GM18858 (cell line): ENCODE results near the gene MPG.

ENCODE experiments used
- ATAC-seq: cut with Tn5 transposase; IDR thresholded peaks from one replicate; pipeline ENCODE4 v1.9.1; 2021; ENCODE audit not compliant: unreplicated experiment

The MPG gene

DNA sequence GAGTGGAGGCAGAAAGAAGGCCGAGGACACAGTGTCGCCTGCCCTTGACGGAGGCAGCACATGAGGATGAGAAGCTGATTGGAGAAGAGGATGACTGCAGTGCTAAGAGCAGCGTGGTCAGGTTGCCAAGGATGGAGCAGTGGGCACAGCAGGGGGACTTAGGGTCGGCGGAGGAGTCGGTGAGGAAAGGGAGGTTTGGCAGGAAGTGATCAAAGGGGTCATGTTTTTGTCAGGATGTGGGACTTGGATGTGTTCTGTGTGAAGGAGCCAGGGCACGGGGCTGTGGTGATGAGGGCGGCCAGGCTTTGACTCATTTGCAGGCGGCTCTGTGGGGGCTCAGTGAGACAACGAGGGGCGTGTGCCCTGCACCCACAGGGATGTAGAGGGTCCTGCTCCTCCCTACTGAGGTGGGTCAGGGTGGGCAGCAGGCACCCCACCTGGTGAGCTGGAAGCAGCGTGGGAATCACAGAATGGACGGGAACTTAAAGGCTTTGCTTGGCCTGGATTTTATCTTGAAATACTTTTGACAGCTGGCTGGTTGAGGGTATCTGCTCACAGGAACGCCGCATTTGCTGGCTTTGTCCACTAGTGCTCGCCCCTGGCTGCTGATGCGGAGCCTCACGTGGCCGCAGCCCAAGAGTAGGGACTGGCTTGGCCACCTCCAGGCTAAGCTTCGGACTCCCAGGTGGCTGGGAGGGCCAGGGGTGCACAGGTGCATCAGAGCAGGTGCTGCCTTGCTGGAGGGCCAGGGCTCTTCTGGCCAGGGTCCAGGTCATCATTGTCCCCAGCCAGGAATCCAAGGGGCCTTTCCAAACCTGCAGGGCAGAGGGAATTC is 6.0 kb downstream of the MPG start:
- ATAC-seq, result no peak

DNA sequence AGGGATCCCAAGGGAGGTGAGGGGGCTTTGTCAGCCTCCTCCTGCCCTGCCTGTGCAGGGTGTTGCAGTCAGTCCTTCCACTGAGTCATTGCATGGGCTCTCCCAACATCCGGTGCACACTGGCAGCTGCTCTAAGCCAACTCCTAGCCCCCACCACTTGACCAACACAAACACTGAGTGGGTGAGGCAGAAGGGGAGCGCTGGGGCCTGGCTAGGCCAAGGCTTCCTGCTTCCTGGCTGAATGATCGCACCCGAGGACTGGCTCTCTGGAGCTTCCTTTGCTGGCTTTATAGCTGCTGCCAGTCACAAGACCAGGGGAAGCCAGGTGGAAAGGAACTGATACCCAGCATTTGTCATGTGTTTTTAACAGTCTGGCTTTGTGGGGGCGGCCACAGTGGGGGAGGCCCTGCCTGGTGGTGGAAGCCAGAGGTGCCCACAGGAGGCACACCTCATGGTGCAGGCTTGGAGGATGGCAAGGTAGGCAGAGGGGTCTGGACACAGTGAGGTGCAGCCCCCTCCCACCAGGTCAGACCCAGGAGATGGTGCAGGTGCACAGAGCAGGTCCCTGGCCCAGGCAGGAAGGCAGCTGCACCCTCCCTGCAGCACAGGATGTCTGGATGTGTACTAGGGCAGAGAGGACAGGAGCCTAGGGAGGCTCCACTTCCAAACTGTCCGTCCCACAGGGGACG is 6.8 kb downstream of the MPG start:
- peak; percentile 65 for ATAC-seq

DNA sequence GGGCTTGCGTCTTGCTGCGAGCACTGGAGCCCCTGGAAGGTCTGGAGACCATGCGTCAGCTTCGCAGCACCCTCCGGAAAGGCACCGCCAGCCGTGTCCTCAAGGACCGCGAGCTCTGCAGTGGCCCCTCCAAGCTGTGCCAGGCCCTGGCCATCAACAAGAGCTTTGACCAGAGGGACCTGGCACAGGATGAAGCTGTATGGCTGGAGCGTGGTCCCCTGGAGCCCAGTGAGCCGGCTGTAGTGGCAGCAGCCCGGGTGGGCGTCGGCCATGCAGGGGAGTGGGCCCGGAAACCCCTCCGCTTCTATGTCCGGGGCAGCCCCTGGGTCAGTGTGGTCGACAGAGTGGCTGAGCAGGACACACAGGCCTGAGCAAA is 7.4 kb downstream of the MPG start:
- ATAC-seq, result no peak

DNA sequence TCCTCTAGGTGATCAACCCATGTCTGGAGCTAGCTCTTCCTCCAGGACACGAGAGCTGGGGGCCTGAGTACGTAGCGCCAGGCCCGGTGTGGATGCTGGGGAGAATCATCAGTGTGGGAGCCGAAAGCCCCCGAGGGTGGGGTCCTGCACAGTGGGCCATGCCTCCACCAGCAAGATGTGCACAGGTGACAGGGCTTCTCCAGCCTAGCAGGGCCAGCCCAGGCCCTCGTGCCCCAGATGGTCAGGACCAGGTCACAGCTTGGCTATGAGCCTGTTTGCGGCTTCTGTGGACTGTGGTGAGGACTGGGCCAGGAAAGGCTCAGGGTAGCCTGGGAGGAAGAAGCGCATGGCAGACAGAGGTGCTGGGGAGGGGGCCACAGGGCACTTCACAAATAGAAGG is 7.8 kb downstream of the MPG start:
- no peak for ATAC-seq

DNA sequence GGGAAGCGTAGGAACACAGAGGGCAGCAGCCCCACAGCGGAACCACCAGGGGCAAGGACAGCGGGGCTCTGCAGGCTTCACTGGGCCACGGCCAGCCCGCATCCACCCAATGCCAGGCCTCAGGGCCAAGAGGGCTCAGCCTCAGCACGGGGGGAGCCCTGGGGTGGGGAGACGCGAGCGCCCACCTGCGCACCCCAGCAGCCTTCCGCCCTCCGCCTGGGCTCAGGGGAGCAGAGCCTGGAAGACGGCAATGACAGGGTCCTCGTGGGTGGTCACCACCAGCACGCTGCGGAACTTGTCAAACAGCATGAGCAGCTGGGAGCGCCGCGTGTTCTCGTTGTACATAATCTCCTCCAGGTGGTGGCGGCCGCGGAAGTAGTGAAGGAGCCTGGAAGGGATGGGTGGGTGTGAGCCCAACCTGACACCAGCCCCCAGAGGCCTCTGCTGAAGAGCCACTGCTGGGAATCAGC is 8.5 kb downstream of the MPG start:
- no peak for ATAC-seq

DNA sequence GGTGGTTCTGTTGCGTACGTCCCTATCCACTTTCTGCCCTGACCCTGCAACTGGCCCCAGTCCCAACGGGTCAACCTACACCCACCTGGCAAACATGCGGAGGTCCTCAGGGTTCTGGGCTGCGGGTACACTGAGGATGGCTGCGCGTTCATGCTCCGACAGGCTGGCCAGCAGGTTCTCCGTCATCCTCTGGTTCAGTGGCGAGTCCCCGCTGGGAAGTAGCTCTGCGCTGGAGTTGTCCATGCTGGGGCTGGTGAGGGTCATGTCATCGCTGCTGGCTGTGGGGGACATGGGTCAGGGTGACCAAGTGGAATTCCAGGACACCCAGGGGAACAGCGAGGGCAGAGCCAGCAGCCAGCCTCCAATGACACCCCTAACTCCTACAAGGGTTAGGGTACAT is 10.6 kb downstream of the MPG start:
- ATAC-seq, result no peak

DNA sequence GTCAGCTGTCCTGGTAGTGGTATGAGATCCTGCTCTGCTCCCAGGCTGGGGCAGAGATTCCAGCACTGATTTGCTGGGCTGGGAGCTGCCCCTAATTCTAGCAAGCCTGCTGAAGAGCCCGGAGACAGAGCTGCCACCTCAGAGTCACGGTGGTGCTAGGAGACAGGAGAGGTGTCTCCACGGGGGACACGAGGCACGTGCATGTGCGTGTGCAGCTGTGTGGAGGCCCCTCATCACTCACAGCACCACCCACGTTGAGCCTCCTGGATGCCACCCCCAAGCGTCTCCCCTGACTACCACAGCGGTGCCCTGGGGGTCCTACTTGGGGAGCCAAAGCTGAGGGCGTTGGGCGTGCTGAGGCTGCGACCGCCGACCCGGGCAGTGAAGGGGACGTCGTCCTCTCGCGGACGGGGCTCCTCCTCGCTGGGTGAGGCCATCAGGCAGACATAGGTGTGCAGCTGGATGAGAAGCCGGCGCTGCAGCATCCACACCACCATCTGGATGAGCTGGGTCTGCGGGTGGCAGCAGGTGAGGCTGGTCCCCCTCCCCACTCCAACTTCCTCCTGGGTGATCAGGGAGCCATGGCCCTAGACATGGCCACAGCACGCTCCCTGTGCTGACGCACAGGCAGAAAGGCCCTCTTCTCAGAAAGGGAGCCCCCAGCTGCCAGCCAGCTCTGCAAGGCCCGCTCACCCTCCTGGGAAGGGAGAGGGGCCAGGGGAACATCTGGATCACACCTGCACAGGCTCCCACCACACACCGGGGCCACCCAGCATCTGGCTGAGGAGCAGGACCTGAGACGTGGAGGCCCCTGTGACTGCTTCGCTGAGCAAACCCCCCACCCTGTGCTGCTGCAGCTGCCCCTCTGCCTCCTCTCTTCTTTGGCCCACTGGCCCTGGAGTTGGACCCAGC is 11.6 kb downstream of the MPG start:
- no peak for ATAC-seq

DNA sequence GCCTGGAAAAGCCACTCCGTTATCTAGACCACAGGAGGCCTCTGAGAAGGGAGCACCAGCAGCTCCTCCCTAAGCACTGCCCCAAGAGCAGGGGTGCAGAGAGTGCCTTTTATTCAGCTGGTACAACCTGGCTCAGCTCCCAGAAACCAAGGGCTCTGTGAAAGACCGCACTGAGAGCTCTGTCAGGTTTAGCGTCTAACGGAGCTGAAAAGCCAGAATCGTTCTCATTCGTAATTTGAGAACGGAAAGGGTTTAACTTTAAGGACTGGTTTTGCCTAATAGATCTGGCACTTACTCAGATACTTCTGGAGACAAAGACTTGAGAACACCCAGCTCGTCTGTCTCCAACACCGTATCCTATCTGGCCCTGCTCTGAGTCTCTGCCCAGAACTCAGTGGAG is 13.5 kb downstream of the MPG start:
- no peak for ATAC-seq

DNA sequence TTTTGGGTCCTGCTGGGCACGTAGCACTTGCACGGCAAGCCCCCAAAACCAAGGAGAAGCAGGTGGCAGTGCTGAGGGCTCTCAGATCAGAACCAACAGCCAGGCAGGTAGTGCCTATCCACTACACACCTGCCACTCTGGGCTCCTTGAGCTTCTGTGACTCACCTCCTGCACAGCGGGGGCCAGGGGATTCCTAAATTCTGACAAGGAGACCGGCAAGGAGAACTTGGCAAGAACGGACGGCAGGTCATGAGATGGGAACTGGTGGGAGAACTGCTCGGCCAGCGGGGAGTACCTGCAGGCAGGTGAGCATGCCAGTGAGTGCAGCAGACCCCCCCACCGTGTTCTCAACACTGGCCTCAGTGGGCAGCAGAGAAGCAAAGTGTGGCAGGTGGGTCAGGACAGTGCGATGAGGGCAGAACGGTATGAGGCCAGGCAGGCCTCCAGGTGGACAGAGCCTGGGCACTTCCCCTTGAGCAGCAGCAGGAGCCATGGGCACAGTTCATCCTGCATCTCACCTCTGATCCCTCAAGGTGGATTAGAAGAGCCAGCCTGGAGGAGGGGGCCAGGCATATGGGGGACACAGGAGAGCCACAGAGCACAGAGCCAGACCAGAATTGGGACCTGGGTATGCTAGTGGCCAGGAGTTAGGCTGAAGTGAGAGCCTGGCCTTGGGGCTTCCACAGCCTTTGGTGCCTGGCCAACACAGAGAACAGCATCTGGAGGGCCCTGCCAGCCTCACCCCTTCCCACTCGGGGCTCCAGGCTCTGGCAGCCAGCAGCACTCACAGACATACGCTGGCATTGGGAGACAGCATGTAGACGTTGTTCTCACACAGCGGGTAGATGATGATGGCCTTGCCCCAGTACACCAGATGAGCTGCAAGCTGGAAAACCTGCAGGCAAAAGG is 14.7 kb downstream of the MPG start:
- no peak for ATAC-seq

DNA sequence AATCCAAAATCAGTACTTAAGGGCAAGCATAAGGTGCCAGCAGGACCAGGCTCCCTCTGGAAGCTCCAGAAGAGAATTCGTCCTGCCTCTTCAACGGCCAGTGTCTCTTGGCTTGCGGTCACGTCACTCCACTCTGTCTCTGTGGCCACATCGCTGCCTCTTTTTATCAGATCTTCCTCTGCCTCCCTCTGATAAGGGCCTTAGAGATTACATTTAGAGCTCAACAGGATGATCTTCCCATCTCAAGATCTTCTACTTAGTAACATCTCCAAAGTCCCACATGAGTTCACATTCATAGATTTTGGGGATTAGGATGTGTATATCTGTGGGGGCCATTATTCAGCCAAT is 16.9 kb downstream of the MPG start:
- no peak for ATAC-seq

DNA sequence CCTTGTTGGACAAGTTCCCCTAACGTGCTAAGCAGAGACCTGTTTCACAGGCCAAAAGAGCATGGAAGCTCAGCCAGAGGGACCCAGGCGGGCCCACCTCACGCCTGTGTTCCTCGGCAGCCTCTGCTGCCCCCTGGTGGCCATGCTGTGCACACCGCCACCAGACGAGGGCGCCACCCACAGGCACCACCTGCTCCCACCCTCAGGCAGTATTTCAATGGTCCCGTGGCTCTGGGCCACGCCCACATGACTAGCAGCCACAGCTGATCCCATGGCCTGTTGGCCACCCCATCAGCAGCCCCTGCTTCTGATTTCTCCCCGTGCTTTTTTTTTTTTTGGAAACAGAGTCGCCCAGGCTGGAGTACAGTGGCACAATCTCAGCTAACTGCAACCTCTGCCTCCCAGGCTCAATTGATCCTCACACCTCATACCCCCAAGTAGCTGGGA is 18.9 kb downstream of the MPG start:
- ATAC-seq, result peak; percentile 71

DNA sequence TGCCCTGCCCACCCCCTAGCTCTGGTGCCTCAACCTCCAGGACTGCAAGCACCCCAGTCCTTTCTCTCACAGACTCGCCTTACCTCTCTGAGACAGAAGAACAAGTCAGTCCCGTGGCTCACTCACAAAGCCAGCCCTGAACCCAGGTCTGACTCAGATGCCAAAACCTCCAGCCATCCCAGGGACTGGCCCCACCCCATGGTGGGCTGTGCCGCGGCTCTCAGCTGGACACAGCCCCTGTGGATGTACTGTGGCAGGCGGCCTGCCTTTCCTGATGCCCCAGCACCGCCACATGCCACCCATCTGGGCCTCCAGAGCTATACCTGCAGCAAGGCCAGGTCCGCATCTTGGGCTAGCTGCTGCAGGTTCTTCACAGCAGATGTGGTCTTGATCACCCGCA is 19.8 kb downstream of the MPG start:
- ATAC-seq, result no peak

DNA sequence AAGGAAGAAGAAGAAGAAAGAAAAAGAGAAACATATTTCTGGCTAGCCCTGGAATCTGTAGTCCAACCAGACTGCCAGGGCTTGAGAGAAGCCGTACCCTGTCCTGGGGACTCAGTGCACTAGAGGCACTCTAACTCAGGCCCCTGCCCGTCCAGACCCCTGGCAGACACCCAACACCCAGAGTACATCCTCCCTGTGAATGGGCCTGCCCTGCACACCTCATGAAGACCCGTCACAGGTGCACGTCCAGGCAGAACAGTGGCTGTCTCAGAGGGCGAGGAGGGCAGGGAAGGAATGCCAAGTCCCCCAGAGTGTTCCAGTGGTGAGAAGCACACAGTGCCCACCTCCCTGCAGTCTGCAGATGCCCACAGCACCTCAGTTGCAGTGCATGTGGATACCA is 23.0 kb downstream of the MPG start:
- no peak for ATAC-seq

DNA sequence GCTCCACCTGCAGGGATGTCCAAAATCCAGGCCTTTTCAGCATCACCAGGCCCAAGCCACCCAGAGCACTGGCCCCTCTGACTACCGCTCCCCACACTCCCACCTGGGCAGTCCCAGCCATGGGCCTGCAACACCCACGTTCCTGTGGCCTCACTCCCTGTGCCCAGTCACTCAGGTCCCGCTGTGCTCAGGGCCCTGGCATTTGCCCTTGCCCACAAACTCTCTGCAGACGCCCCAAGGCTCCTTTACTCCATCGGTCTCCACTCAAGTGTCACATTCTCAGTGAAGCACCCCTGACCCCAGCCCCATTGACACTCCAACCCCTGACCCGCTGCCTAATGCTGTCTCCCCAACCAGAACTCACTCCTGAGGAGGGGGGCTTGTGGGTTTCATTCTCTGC is 23.6 kb downstream of the MPG start:
- no peak for ATAC-seq

DNA sequence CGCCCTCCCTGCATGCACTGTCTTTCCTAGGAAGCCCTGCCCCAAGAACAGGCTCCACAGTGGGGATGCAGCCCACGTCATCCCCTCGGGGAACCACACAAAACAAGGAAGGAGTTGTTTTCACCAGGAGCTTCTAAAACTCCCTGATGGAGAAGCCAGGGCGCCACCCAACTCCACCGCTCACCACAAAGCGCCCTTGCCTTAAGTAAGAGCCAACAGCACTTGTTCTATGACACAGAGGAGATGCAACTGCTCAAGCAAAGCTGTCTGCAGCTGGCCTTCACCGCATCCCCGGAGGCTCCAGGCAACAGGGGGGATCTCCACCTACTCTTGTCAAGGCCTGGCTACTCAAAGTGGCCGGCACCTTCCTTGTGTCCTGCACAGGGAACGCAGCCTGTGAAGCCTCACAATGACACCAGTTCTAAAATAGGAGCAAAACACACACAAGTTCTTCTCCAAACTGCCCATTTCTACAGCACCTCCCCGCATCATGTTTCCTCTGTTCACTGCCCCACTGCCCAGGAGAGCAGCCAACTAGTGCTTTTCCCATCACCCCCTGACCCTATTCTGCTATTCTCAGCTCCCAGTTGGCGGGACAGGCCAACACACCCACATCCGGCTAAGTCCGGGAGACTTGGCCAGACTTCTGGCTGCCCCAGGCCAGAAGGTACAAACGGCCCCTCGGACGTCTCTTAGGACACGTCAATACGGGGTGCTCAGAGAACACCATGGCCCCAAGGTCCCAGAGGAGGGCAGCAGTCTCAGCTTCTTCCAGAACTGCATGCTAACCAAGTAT is 24.2 kb downstream of the MPG start:
- ATAC-seq, result no peak

DNA sequence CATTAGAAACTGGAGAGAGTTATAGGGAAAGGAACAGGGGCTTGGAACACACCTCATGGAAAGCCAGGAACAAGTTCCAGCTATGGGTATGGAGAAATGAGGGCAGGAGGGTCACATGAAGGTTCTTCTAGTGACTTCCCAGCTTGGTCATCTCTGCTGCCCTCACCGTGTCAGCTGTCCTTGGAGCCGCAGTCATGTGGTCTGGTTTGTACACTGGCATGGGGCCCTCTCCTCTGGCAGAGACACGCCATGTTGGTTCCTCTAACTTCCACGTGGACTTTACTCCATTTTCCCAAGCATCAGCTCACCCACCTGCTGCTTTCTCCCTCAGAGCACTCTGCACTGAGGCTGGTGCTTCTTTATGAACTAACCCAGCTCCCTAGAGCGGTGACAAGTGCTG is 26.3 kb downstream of the MPG start:
- ATAC-seq, result no peak

DNA sequence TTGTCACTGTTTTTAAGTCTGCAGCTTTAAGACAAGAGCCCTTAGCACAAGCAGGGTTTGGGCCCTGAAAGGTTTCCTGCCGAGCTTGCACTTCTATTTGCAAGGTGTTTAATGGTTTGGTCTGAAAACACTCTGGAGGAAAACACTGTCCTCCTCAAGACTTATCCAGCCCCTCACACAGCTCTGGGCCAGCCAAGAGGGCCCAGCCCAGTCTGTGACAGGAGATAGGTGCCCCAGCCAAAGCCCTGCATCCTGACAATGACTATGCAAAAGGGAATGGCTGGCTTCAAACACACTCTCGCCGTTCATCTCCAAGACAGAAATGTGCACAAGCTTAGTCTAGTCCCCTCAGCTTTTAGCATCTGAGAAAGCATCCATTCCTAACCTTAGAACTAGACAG is 26.9 kb downstream of the MPG start:
- ATAC-seq, result no peak

DNA sequence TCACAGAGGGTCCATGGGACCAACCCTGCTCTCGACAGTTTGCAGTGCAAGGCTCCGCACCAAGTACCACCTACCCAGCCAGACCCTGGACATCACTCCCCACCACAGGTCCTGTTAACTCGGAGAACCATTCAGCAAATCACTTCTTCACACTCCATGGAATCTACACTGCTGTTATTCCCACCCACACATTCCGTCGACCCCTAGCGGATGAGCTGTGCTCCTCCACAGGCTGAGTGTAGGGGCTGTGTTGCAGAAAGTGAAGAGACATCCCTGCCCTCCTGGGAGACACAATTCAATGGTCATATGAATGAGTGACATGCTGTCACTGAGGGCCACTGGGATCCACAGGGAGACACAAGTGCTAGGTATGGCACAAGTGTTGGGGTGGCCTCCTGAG is 27.5 kb downstream of the MPG start:
- no peak for ATAC-seq

DNA sequence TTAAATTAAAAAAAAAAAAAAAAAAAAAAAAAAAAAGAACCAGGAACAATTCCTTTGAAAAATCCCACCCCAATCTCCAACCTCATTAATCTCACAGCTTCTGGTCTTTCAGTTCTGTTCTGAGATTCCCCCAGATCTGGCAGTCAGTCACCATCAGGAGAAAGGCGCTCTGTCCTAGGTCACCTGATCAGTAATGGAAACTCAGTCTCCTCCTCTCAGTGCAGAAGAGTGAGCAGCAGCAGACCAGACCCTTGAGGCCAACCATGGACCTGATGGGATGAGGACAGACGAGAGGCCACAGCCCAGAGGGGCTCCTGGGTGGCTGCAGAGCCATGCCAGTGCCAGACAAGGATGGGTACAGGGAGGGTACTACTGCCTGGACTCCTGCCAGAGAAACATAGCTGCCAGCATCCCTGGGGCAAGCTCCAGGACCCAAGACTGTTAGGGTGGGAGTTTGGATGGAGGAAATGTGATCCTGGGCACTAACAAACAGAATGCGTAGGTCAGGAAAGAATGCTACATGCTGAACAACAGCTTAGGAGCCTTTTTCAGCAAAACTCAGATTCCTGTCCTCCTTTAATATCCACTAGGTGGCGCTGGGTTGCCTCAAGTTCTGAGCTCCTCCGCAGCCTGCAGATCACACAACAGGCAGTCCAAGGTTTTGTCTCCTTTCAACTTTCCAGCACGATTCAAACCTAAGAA is 28.7 kb downstream of the MPG start:
- no peak for ATAC-seq
